ENCODE results near the gene KCND2.

Gene KCND2

GRCh38 chr7:120794106-120794729 lies 521.2 kb downstream of the KCND2 start:
- no peak for FAIRE-seq
- no peak for DNase-seq (ENCODE audit: insufficient read length, low spot score)

- DNase-seq (ENCODE audit: insufficient read length, low spot score) (no peak), FAIRE-seq (no peak)
These were observed 524.2 kb downstream of the KCND2 start for GRCh38 chr7:120797026-120797645.

DNA sequence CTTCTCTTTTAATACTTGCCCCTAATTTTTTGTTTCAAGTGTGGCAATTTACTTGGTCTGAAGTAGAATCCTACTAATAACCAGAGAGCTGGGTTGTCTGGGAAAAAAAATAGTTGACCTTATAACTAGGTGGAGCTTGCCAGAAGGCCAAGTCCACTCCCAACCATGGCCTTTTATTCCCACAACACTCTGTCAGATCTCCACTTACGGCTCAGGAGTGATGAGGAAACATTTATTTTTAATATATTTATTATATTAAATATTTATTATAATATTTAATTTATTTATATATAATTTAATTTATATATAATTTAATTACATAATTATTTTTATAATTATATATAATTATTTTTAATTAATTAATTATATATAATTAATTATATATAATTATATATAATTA lies 526.2 kb downstream of the KCND2 start:
- DNase-seq (ENCODE audit: insufficient read length, low spot score) = no peak
- no peak for FAIRE-seq
